Ishikawa (cell line): ENCODE data around the gene ABLIM2.

Experiments used
- CEBPB ChIP-seq: IDR thresholded peaks from 2 replicates; pipeline ENCODE4 v1.6.1; 2012
- CREB1 ChIP-seq: IDR thresholded peaks from 2 replicates; pipeline ENCODE4 v1.6.1; 2012; ENCODE audit warnings: low read depth
- EGR1 ChIP-seq: IDR thresholded peaks from 2 replicates; pipeline ENCODE4 v1.6.1; 2012
- EP300 ChIP-seq: IDR thresholded peaks from 2 replicates; pipeline ENCODE4 v1.6.1; 2012; ENCODE audit warnings: borderline replicate concordance
- FOXM1 ChIP-seq: IDR thresholded peaks from 2 replicates; pipeline ENCODE4 v1.6.1; 2012; ENCODE audit warnings: low read depth, borderline replicate concordance
- MAX ChIP-seq: IDR thresholded peaks from 2 replicates; pipeline ENCODE4 v1.6.1; 2012
- NFIC ChIP-seq: IDR thresholded peaks from 2 replicates; pipeline ENCODE4 v1.6.1; 2012
- RAD21 ChIP-seq: IDR thresholded peaks from 2 replicates; pipeline ENCODE4 v1.6.1; 2012; ENCODE audit warnings: low read depth
- REST ChIP-seq: IDR thresholded peaks from 2 replicates; pipeline ENCODE4 v1.6.1; 2012; ENCODE audit warnings: low read depth, mild to moderate bottlenecking
- TAF1 ChIP-seq: IDR thresholded peaks from 2 replicates; pipeline ENCODE4 v1.6.1; 2012; ENCODE audit warnings: low read depth, mild to moderate bottlenecking
- TCF12 ChIP-seq: IDR thresholded peaks from 2 replicates; pipeline ENCODE4 v1.6.1; 2012; ENCODE audit warnings: low read depth
- TEAD4 ChIP-seq: IDR thresholded peaks from 2 replicates; pipeline ENCODE4 v1.6.1; 2012
- USF1 ChIP-seq: IDR thresholded peaks from 2 replicates; pipeline ENCODE4 v1.6.1; 2012
- YY1 ChIP-seq: IDR thresholded peaks from 2 replicates; pipeline ENCODE4 v1.6.1; 2012; ENCODE audit warnings: low read depth
- ZBTB7A ChIP-seq: IDR thresholded peaks from 2 replicates; pipeline ENCODE4 v1.6.1; 2012; ENCODE audit warnings: low read depth

ABLIM2 gene

GRCh38 chr4:8203817-8204216, 45.2 kb upstream of the ABLIM2 start:
- TF ChIP-seq CREB1 (no peak), TAF1 (no peak), MAX (no peak), REST (no peak), CEBPB (no peak), RAD21 (no peak), TCF12 (no peak), EP300 (no peak), USF1 (no peak), NFIC (no peak), ZBTB7A (no peak), FOXM1 (no peak), TEAD4 (no peak), EGR1 (no peak), YY1 (no peak)

- TF ChIP-seq EP300 (no peak), EGR1 (no peak), TCF12 (no peak), TAF1 (no peak), TEAD4 (no peak), USF1 (no peak), REST (no peak), NFIC (no peak), RAD21 (no peak), YY1 (no peak)
These were observed 44.4 kb upstream of the ABLIM2 start for GRCh38 chr4:8203052-8203401.

- TF ChIP-seq REST, result no peak
These were observed 43.8 kb upstream of the ABLIM2 start for GRCh38 chr4:8202108-8203051.

GRCh38 chr4:8201321-8201781, 42.7 kb upstream of the ABLIM2 start:
- TF ChIP-seq USF1 (no peak), CREB1 (no peak), CEBPB (no peak), EP300 (no peak), REST (no peak), MAX (no peak), FOXM1 (no peak), EGR1 (no peak), TCF12 (no peak), TAF1 (no peak), YY1 (no peak), ZBTB7A (no peak), RAD21 (no peak), TEAD4 (no peak), NFIC (no peak)
